CD4-positive, alpha-beta T cell treated with Interleukin-17A for 4 hours (primary cell): ENCODE data around the gene STARD13.

Source experiments
- DNase-seq: peaks from one replicate; pipeline ENCODE4 v3.0.0-alpha.2; 2020; ENCODE audit warnings: mixed read lengths

Gene STARD13

GRCh38 chr13:33285420-33286124 lies at the start of gene STARD13:
STARD13 (minus strand) TSS chr13:33285755; CDS start chr13:33285638, 117 bp downstream.
- no peak for DNase-seq

- no peak for DNase-seq
Observed at GRCh38 chr13:33334831-33335230, 49.3 kb upstream of the STARD13 start.

- no peak for DNase-seq
Observed at GRCh38 chr13:33331962-33332361, 46.4 kb upstream of the STARD13 start.

GRCh38 chr13:33330483-33330882 lies 44.9 kb upstream of the STARD13 start:
- DNase-seq: no peak

GRCh38 chr13:33328701-33329100 lies 43.1 kb upstream of the STARD13 start:
- DNase-seq: no peak

DNA sequence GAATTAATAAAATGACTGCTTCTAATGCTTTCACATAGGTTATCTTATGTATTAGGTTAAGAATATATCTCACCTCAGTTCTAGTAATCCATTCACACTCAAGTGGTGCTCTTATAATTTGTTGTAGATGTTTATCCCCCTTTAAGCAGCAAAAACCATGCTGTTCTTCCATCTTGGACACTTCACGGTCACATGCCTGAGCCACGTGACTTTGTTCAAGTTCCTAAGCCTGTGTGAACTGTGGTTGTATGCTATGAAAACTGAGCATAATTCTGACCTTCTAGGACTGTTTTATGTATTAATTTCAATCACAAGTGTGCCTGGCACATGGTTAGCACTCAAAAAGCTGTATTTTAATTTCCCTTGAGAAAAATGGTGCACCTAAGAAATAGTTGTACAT lies 41.2 kb upstream of the STARD13 start:
- DNase-seq: no peak

DNA sequence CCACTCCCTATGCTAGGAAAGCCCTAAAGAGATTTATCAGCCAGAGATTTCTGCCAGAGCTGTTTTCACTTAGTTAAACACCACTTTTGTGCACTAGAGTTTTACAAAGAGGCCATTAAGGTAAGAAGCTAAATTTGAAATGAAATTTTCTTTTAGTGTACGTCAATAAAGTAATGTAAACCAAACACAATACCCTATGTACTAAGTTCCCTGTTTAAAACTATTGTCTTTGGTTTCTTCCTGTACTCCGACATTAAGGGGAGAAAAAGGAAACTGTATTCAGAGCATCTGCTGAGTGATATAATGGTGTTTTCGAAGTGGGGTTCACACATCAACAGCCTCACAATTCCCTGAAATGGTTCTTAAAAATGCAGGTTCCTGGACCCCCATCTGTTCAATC lies 40.7 kb upstream of the STARD13 start:
- no peak for DNase-seq

- DNase-seq: no peak
Observed at GRCh38 chr13:33323801-33324510, 38.4 kb upstream of the STARD13 start.

- no peak for DNase-seq
Observed at GRCh38 chr13:33322965-33323668, 37.6 kb upstream of the STARD13 start.

- DNase-seq: no peak
Observed at GRCh38 chr13:33322543-33322809, 36.9 kb upstream of the STARD13 start.

DNA sequence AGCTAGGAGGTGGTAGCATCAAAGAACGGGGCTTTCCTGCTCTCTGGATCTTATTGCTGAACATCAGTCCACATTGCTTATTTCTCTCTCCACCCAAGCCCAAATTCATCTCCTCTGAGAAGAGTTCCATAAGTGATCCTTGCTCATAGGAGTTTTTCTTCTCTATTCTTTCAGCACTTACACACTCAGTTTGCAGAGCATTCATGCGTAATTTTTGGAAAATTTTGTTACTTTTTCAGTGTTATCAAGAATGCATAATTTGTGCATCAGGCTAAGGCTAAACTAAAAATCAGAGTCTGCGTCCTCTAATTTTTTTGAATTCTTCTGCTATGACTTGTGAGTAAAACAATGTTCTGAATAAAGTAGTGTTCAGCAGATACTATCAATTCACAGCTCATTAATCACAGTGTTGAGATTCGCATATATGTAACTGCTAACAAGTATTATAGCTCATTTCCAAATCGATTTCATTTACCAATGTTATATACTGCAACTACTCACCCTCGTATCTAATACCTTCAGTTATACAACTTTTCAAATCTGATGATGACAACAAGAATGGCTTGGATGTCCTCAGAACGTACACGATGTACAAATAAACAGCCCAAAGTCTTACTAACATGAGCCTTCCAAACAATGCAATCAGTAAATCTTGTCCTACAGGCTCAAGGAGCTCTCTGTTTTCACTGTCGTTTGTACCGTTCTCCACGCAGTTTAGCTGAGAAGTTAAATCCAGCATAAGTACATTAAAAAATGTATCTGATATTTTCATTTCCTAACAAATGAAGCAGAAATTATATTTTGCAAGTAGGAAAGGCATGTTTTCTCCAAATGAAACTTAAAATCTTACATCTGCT lies 36.4 kb upstream of the STARD13 start:
- no peak for DNase-seq

GRCh38 chr13:33319859-33320258 lies 34.3 kb upstream of the STARD13 start:
- no peak for DNase-seq

DNA sequence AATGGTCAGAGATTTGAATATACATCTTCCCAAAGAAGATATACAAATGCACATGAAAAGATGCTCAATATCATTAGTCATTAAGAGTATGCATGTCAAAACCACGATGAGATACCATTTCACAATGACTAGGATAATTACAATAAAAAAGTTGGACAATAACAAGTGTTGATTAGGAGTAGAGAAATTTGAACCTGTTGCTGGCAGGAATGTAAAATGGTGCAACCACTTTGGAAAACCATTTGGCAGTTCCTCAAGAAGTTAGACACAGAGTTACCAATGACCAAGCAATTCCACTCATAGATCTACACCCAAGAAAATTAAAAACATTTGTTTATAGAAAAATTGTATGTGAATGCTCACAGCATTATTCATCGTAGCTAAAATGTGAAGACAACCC lies 33.2 kb upstream of the STARD13 start:
- DNase-seq: no peak

GRCh38 chr13:33318037-33318436 lies 32.5 kb upstream of the STARD13 start:
- no peak for DNase-seq

DNA sequence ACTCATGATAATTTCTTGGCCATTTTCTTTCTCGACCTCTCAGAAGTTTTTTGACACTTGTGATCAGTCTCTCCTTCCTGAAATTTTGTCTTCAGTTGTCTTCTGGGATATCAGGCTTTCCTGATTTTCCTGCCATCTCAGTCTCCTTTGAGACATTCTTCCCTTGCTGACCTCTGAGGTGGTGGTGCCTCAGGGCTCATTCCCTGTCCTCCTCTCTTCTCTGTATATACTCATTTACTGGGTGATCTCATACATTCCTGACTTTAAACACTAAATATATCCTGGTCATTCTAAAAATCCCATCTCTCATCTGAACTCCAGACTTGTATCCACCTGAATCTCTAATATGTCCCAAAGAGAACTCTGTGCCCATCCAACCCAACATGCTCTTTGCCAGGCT lies 31.3 kb upstream of the STARD13 start:
- DNase-seq: no peak

DNA sequence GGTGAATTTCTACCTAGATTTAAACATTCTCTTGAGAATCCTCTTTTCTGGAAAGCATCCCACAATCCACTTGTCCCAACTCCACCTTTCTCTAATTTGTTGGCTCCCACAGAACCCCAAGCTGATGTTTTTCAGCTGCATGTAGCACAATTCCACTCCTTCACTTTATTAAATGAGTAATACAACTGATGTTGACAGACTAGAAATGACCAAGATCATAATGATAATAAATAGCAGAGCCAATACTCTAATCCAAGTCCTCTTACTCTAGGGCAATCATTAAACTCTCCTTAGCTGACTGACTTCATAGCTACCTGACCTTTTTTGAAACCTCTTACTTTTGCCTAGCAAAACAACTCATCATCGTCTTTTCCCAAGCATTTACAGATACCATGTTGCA lies 27.9 kb upstream of the STARD13 start:
- DNase-seq: no peak

GRCh38 chr13:33312861-33313212 lies 27.3 kb upstream of the STARD13 start:
- no peak for DNase-seq

DNA sequence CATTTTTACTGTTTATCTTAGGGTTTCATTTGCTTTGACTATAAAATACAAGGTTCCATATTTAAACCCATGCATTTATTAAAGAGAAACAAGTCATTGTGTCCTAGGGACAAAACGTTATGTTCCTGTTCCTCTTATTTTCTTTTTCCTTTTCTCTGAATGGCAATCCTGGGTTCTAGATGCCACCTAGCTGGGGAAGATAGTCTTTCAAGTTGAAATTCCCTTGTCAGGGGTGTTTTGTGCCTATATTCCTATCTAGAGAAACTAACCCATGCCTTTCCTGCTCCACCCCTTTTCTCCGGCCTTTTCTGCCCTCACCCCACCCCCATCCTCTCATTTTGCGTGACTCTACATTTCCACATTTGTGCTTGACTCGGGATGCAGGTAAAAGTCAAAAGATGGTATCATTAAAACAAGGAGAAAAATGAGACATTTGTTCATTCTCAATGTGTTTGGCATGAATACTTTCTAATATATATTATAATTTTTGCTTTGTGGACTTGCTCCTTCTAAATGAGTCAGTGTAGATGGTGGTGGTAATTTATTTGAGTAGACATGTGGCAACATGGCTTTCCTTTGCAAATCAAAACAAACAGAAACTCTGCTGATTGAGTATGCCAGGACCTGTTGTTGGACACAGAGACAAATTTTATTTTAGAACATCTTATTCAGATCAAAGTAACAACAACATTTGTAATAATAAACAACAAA lies 26.8 kb upstream of the STARD13 start:
- DNase-seq: no peak

- no peak for DNase-seq
Observed at GRCh38 chr13:33311040-33311439, 25.5 kb upstream of the STARD13 start.

- no peak for DNase-seq
Observed at GRCh38 chr13:33310245-33311038, 24.9 kb upstream of the STARD13 start.

- DNase-seq: no peak
Observed at GRCh38 chr13:33308863-33309262, 23.3 kb upstream of the STARD13 start.

GRCh38 chr13:33307843-33308242 lies 22.3 kb upstream of the STARD13 start:
- no peak for DNase-seq
